ENCODE measurements around the gene ULBP2.
"Not testable (repeated sequence)": the region's sequence is repeated elsewhere in the genome, so short reads cannot be mapped to it uniquely, and the experiment has no call there.

The ULBP2 gene

DNA sequence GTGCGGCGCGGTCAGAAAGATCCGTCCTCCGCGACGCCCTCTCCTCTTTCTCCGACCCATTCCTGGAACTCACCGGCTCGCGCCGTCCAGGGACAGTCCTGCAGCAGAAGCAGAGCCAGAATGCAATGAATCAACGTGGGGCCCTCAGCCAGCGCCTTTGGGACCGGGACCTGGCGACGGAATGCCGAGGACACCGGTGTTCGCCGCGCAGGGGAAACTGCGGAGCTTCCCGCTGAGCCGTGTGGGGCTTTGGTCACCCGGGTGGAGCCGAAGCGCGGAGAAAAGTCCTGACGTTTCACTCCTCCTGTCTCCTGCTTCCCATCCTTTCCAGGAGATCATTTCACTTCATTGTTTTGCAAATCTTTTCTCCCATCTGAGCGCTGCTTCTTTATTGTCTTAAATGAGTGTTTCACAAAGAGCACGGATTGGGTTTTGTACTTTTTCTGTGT, 48.4 kb downstream of the ULBP2 start:
- no peak for TF ChIP-seq CTCF (IDR thresholded peaks at IDR 0.05; ENCODE audit: low read depth, low read length)
- no peak overlapping the region for H3K4me3 ChIP-seq (replicated peaks in 1 of 2; ENCODE audit: low read depth in 2 of 2, low read length in 2 of 2)

GRCh38 chr6:149990661-149991471, 49.1 kb downstream of the ULBP2 start:
- TF ChIP-seq CTCF (IDR thresholded peaks at IDR 0.05; ENCODE audit: low read depth, low read length): no peak
- no peak for DNase-seq (ENCODE audit: low read depth in 2 of 2)
- H3K4me3 ChIP-seq (replicated peaks in 1 of 2; ENCODE audit: low read depth in 2 of 2, low read length in 2 of 2): peak overlapping the region; percentile 13 to 14

More for the DNA sequence above, 48.4 kb downstream of the ULBP2 start:
- no peak for DNase-seq (ENCODE audit: low read depth in 2 of 2)

DNA sequence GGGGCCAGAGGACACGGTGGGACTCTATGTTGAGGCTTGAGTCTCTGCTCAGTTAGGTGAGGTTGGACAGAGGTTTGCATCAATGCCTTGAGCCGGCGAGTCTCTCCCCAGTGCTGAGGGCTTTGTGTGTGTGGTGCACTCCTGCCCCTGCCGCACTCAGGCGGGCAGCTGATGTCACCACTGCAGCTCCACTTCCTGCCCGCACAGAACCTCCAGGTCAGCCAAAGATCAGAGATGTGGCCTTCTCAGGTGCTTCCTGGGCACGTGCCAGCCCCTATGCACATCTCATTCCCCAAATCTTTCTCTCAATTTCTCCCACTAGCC, 49.6 kb downstream of the ULBP2 start:
- not testable (repeated sequence) for DNase-seq (ENCODE audit: low read depth in 2 of 2); H3K4me3 ChIP-seq (replicated peaks in 1 of 2; ENCODE audit: low read depth in 2 of 2, low read length in 2 of 2)

GRCh38 chr6:149991838-149992237, 50.0 kb downstream of the ULBP2 start:
- no peak overlapping the region for H3K4me3 ChIP-seq (replicated peaks in 1 of 2; ENCODE audit: low read depth in 2 of 2, low read length in 2 of 2)
- TF ChIP-seq CTCF (IDR thresholded peaks at IDR 0.05; ENCODE audit: low read depth, low read length): no peak
- DNase-seq (ENCODE audit: low read depth in 2 of 2): no peak

- H3K4me3 ChIP-seq (replicated peaks in 1 of 2; ENCODE audit: low read depth in 2 of 2, low read length in 2 of 2): no peak overlapping the region
- no peak for DNase-seq (ENCODE audit: low read depth in 2 of 2)
- no peak for TF ChIP-seq CTCF (IDR thresholded peaks at IDR 0.05; ENCODE audit: low read depth, low read length)
Measured at GRCh38 chr6:149995235-149995750, 53.5 kb downstream of the ULBP2 start.

GRCh38 chr6:149995971-149996370, 54.2 kb downstream of the ULBP2 start:
- DNase-seq (ENCODE audit: low read depth in 2 of 2): no peak
- H3K4me3 ChIP-seq (replicated peaks in 1 of 2; ENCODE audit: low read depth in 2 of 2, low read length in 2 of 2): no peak overlapping the region
- no peak for TF ChIP-seq CTCF (IDR thresholded peaks at IDR 0.05; ENCODE audit: low read depth, low read length)

All from cardiac fibroblast (primary cell).